ENCODE results near the gene GOLGA6L7. TPM values are rescaled to one million over a fixed set of nuclear protein-coding genes. Genes with fewer than 3 reads are reported as not detected.

The GOLGA6L7 gene
- total and polyA plus RNA-seq, 2 of the 8 experiments (the other 6 are each of a cell fraction or from before 2014, with no cell fraction given) = not detected

DNA sequence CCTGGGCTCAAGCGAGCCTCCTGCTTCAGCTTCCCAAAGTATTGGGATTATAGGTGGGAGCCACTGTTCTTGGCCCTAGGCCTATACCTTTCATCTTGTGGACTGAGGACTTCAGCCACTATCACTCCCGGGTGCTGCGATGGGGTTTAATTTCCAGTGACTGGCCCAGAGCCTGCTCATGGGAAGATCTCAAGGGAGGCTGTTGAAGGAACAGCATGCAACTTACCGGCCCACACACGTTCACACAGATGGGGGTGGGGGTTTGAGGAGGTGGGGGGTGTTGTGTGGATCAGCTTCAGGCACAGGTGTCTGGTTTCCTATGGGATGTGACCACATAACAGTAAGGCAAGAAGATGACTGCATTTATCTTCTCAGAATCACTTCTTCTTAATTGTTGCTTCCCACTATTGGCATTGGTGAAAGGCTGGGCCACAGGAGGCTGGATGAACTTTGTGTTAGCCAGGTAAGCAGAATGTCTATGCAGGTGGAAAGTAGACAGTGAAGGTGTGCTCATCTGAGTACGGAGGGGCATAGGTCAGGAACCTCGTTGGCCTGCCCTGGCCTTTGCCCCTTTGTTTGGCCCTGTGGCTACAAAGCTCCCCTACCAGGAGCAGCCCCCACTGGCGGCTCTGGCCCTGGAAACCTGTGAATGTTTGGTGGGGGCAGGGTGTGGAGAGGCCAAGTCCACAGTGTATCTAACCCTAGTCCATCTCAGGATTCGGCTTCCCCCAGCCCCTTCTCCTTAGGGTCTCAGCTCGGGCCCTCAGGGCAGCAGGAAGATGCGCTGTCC, 35.9 kb upstream of the GOLGA6L7 start (continued):
- TF ChIP-seq, protein P1, sequence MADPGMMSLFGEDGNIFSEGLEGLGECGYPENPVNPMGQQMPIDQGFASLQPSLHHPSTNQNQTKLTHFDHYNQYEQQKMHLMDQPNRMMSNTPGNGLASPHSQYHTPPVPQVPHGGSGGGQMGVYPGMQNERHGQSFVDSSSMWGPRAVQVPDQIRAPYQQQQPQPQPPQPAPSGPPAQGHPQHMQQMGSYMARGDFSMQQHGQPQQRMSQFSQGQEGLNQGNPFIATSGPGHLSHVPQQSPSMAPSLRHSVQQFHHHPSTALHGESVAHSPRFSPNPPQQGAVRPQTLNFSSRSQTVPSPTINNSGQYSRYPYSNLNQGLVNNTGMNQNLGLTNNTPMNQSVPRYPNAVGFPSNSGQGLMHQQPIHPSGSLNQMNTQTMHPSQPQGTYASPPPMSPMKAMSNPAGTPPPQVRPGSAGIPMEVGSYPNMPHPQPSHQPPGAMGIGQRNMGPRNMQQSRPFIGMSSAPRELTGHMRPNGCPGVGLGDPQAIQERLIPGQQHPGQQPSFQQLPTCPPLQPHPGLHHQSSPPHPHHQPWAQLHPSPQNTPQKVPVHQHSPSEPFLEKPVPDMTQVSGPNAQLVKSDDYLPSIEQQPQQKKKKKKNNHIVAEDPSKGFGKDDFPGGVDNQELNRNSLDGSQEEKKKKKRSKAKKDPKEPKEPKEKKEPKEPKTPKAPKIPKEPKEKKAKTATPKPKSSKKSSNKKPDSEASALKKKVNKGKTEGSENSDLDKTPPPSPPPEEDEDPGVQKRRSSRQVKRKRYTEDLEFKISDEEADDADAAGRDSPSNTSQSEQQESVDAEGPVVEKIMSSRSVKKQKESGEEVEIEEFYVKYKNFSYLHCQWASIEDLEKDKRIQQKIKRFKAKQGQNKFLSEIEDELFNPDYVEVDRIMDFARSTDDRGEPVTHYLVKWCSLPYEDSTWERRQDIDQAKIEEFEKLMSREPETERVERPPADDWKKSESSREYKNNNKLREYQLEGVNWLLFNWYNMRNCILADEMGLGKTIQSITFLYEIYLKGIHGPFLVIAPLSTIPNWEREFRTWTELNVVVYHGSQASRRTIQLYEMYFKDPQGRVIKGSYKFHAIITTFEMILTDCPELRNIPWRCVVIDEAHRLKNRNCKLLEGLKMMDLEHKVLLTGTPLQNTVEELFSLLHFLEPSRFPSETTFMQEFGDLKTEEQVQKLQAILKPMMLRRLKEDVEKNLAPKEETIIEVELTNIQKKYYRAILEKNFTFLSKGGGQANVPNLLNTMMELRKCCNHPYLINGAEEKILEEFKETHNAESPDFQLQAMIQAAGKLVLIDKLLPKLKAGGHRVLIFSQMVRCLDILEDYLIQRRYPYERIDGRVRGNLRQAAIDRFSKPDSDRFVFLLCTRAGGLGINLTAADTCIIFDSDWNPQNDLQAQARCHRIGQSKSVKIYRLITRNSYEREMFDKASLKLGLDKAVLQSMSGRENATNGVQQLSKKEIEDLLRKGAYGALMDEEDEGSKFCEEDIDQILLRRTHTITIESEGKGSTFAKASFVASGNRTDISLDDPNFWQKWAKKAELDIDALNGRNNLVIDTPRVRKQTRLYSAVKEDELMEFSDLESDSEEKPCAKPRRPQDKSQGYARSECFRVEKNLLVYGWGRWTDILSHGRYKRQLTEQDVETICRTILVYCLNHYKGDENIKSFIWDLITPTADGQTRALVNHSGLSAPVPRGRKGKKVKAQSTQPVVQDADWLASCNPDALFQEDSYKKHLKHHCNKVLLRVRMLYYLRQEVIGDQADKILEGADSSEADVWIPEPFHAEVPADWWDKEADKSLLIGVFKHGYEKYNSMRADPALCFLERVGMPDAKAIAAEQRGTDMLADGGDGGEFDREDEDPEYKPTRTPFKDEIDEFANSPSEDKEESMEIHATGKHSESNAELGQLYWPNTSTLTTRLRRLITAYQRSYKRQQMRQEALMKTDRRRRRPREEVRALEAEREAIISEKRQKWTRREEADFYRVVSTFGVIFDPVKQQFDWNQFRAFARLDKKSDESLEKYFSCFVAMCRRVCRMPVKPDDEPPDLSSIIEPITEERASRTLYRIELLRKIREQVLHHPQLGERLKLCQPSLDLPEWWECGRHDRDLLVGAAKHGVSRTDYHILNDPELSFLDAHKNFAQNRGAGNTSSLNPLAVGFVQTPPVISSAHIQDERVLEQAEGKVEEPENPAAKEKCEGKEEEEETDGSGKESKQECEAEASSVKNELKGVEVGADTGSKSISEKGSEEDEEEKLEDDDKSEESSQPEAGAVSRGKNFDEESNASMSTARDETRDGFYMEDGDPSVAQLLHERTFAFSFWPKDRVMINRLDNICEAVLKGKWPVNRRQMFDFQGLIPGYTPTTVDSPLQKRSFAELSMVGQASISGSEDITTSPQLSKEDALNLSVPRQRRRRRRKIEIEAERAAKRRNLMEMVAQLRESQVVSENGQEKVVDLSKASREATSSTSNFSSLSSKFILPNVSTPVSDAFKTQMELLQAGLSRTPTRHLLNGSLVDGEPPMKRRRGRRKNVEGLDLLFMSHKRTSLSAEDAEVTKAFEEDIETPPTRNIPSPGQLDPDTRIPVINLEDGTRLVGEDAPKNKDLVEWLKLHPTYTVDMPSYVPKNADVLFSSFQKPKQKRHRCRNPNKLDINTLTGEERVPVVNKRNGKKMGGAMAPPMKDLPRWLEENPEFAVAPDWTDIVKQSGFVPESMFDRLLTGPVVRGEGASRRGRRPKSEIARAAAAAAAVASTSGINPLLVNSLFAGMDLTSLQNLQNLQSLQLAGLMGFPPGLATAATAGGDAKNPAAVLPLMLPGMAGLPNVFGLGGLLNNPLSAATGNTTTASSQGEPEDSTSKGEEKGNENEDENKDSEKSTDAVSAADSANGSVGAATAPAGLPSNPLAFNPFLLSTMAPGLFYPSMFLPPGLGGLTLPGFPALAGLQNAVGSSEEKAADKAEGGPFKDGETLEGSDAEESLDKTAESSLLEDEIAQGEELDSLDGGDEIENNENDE (IDR thresholded peaks at IDR 0.05; ENCODE audit: insufficient replicate concordance, low read length) = no peak
- TF ChIP-seq RNF2 (IDR thresholded peaks at IDR 0.05; ENCODE audit: borderline replicate concordance, low read depth, low read length, missing control alignments, poor library complexity, severe bottlenecking) = no peak
- TF ChIP-seq TAF7 (optimal IDR thresholded peaks at IDR 0.05; ENCODE audit: borderline replicate concordance, low read depth, low read length) = no peak
- TF ChIP-seq TCF12 (IDR thresholded peaks at IDR 0.05; ENCODE audit: low read depth, low read length) = no peak
- TF ChIP-seq HDAC6 (IDR thresholded peaks at IDR 0.05; ENCODE audit: low read depth, low read length) = no peak
- no peak for TF ChIP-seq POLR2A (IDR thresholded peaks at IDR 0.05; ENCODE audit: control extremely low read depth in 1 of 2, low read depth in 2 of 2, low read length in 2 of 2)
- TF ChIP-seq SIN3A (conservative IDR thresholded peaks at IDR 0.05 in 1 of 2, IDR thresholded peaks at IDR 0.05 in 1 of 2; ENCODE audit: low read depth in 1 of 2, low read length in 2 of 2) = no peak
- no peak for TF ChIP-seq CHD2 (IDR thresholded peaks at IDR 0.05; ENCODE audit: low read length)
- TF ChIP-seq, protein P2, sequence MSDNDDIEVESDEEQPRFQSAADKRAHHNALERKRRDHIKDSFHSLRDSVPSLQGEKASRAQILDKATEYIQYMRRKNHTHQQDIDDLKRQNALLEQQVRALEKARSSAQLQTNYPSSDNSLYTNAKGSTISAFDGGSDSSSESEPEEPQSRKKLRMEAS (IDR thresholded peaks at IDR 0.05) = no peak; the same call in 1 of the 2 replicates
